ENCODE data around the gene ATP6V1F.

ATP6V1F gene

GRCh38 chr7:128879461-128879938 lies 16.8 kb downstream of the ATP6V1F start:
- no peaks in the 10 kb centered on the region for H3K9me3 ChIP-seq (ENCODE audit: insufficient read depth, low read depth, low read length)
- no peak overlapping the region for H3K9ac ChIP-seq (ENCODE audit: low read depth, low read length, poor library complexity, severe bottlenecking)
- H3F3A ChIP-seq (ENCODE audit: low read depth), result no peaks in the 10 kb centered on the region
- H3K36me3 ChIP-seq (ENCODE audit: insufficient read depth, low read length), result no peaks in the 10 kb centered on the region
- no peak overlapping the region for H3K4me3 ChIP-seq (ENCODE audit: low read length, poor library complexity, severe bottlenecking)
- H2AFZ ChIP-seq (ENCODE audit: low read length), result no peak overlapping the region
- H3K4me1 ChIP-seq (ENCODE audit: insufficient read depth, low read length, poor library complexity, severe bottlenecking), result peaks cover 3% of the 10 kb centered on the region
- no peaks in the 10 kb centered on the region for H3K79me2 ChIP-seq (ENCODE audit: insufficient read depth, low read length)
- no peaks in the 10 kb centered on the region for H4K20me1 ChIP-seq (ENCODE audit: insufficient read depth, low read length, poor library complexity, severe bottlenecking)
- H3K4me2 ChIP-seq (ENCODE audit: low read depth, low read length, poor library complexity, severe bottlenecking), result no peak overlapping the region
- TF ChIP-seq CTCF (conservative IDR thresholded peaks at IDR 0.05; ENCODE audit: low read length), result no peak
- TF ChIP-seq EZH2phosphoT487 (IDR thresholded peaks at IDR 0.05; ENCODE audit: borderline replicate concordance), result no peak
- H3K27me3 ChIP-seq (ENCODE audit: insufficient read depth, low read length, poor library complexity, severe bottlenecking), result no peaks in the 10 kb centered on the region
- H3K9me2 ChIP-seq (replicated peaks; ENCODE audit: low read depth, low read length), result no peaks in the 10 kb centered on the region

GRCh38 chr7:128879939-128880746 lies 17.5 kb downstream of the ATP6V1F start:
- Histone ChIP-seq H3K79me2 (ENCODE audit: insufficient read depth, low read length) (no peaks in the 10 kb centered on the region), H3K27me3 (ENCODE audit: insufficient read depth, low read length, poor library complexity, severe bottlenecking) (no peaks in the 10 kb centered on the region), H3K4me3 (ENCODE audit: low read length, poor library complexity, severe bottlenecking) (no peak overlapping the region), H3F3A (ENCODE audit: low read depth) (no peaks in the 10 kb centered on the region), H3K4me2 (ENCODE audit: low read depth, low read length, poor library complexity, severe bottlenecking) (no peak overlapping the region), H3K4me1 (ENCODE audit: insufficient read depth, low read length, poor library complexity, severe bottlenecking) (peaks cover 3% of the 10 kb centered on the region), H3K9me3 (ENCODE audit: insufficient read depth, low read depth, low read length) (no peaks in the 10 kb centered on the region), H3K9ac (ENCODE audit: low read depth, low read length, poor library complexity, severe bottlenecking) (no peak overlapping the region), H3K9me2 (replicated peaks; ENCODE audit: low read depth, low read length) (no peaks in the 10 kb centered on the region), H2AFZ (ENCODE audit: low read length) (no peak overlapping the region), H3K36me3 (ENCODE audit: insufficient read depth, low read length) (no peaks in the 10 kb centered on the region), H4K20me1 (ENCODE audit: insufficient read depth, low read length, poor library complexity, severe bottlenecking) (no peaks in the 10 kb centered on the region)
- TF ChIP-seq CTCF (conservative IDR thresholded peaks at IDR 0.05; ENCODE audit: low read length) (peak; percentile 54), EZH2phosphoT487 (IDR thresholded peaks at IDR 0.05; ENCODE audit: borderline replicate concordance) (no peak)

DNA sequence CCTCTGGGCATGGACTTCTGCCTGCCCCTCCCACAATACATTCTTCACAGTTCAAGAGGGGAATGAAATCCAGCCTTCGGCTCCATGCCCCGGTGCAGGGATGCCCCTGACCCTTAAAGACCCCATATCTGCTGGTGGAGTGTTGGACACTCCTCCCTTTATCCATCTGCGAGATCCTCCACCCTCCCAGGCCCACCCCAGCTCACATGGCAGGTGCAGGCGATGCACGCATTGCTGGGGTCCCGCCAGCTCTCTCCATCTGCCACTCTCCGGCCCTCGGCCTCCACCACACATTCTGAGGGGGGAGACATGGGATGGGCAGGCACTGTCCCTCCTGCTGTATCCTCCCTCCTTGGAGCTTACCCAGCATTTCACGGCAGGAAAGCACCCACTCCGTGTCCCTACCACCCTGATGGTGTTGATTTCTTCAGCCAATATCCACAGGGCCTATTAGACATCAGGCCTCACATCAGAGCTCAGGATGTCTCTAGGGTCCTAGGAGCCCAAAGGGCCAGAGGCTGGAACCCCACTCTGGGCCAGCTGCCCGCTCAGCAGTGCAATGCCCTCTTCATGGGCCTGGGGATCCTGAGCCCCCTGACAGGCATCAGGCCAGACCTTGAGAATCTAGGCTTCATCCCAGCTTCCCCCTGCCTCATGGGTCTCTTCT lies 18.3 kb downstream of the ATP6V1F start:
- no peaks in the 10 kb centered on the region for H3K27me3 ChIP-seq (ENCODE audit: insufficient read depth, low read length, poor library complexity, severe bottlenecking)
- peaks cover 3% of the 10 kb centered on the region for H3K4me1 ChIP-seq (ENCODE audit: insufficient read depth, low read length, poor library complexity, severe bottlenecking)
- H3K9me2 ChIP-seq (replicated peaks; ENCODE audit: low read depth, low read length), result no peaks in the 10 kb centered on the region
- no peaks in the 10 kb centered on the region for H3F3A ChIP-seq (ENCODE audit: low read depth)
- no peaks in the 10 kb centered on the region for H3K79me2 ChIP-seq (ENCODE audit: insufficient read depth, low read length)
- H3K4me3 ChIP-seq (ENCODE audit: low read length, poor library complexity, severe bottlenecking), result no peak overlapping the region
- no peak overlapping the region for H2AFZ ChIP-seq (ENCODE audit: low read length)
- H3K9ac ChIP-seq (ENCODE audit: low read depth, low read length, poor library complexity, severe bottlenecking), result no peak overlapping the region
- H4K20me1 ChIP-seq (ENCODE audit: insufficient read depth, low read length, poor library complexity, severe bottlenecking), result no peaks in the 10 kb centered on the region
- no peak overlapping the region for H3K4me2 ChIP-seq (ENCODE audit: low read depth, low read length, poor library complexity, severe bottlenecking)
- H3K36me3 ChIP-seq (ENCODE audit: insufficient read depth, low read length), result no peaks in the 10 kb centered on the region
- TF ChIP-seq CTCF (conservative IDR thresholded peaks at IDR 0.05; ENCODE audit: low read length) (no peak), EZH2phosphoT487 (IDR thresholded peaks at IDR 0.05; ENCODE audit: borderline replicate concordance) (no peak)
- H3K9me3 ChIP-seq (ENCODE audit: insufficient read depth, low read depth, low read length), result no peaks in the 10 kb centered on the region

Data from Loucy (cell line).